WERI-Rb-1 (cell line): ENCODE data around the gene FUOM.

Experiments
- DNase-seq: peaks from one replicate; pipeline ENCODE4 v3.0.0-alpha.2; 2020
- H3K27ac ChIP-seq: fragments of 250-450 bp; sonication (Bioruptor Pico); 2 replicates; pipeline ENCODE4 v1.5.1; 2020; ENCODE audit warnings: mild to moderate bottlenecking, moderate library complexity
- H3K27me3 ChIP-seq: fragments of 250-450 bp; sonication (Bioruptor Pico); 2 replicates; pipeline ENCODE4 v1.5.1; 2021; ENCODE audit warnings: mild to moderate bottlenecking, low read depth, moderate library complexity; ENCODE audit not compliant: insufficient read depth, severe bottlenecking
- H3K36me3 ChIP-seq: fragments of 250-450 bp; sonication (Bioruptor Pico); 2 replicates; pipeline ENCODE4 v1.5.1; 2020; ENCODE audit warnings: mild to moderate bottlenecking, moderate library complexity
- H3K4me3 ChIP-seq: 2 replicates; pipeline ENCODE4 v1.5.1; 2011; ENCODE audit warnings: low read depth, mild to moderate bottlenecking, control low read depth, low read length
- H3K9me3 ChIP-seq: fragments of 250-450 bp; sonication (Bioruptor Pico); 2 replicates; pipeline ENCODE4 v1.5.1; 2021; ENCODE audit warnings: mild to moderate bottlenecking, moderate library complexity; ENCODE audit not compliant: severe bottlenecking
- CTCF ChIP-seq: IDR thresholded peaks from 2 replicates; pipeline ENCODE4 v1.5.1; 2011; ENCODE audit warnings: low read depth, mild to moderate bottlenecking, control low read depth, inconsistent platforms, low read length

FUOM gene

GRCh38 chr10:133353202-133353959 is 4.4 kb downstream of the FUOM start:
- no peaks in the 10 kb centered on the region for H3K36me3 ChIP-seq
- no peak for DNase-seq
- H3K9me3 ChIP-seq: no peaks in the 10 kb centered on the region
- no peak overlapping the region for H3K27ac ChIP-seq
- TF ChIP-seq CTCF: no peak
- no peaks in the 10 kb centered on the region for H3K27me3 ChIP-seq
- no peak overlapping the region for H3K4me3 ChIP-seq

- H3K9me3 ChIP-seq: no peaks in the 10 kb centered on the region
- H3K4me3 ChIP-seq: no peak overlapping the region
- DNase-seq: no peak
- H3K27ac ChIP-seq: no peak overlapping the region
- TF ChIP-seq CTCF: no peak; the same call in 1 of the 2 replicates
- H3K27me3 ChIP-seq: no peaks in the 10 kb centered on the region
- no peaks in the 10 kb centered on the region for H3K36me3 ChIP-seq
Observed at GRCh38 chr10:133351408-133352318, 6.2 kb downstream of the FUOM start.

- no peak overlapping the region for H3K4me3 ChIP-seq
- H3K27me3 ChIP-seq: no peaks in the 10 kb centered on the region
- no peaks in the 10 kb centered on the region for H3K36me3 ChIP-seq
- no peak for DNase-seq
- no peak for TF ChIP-seq CTCF
- H3K27ac ChIP-seq: no peak overlapping the region
- H3K9me3 ChIP-seq: no peaks in the 10 kb centered on the region
Observed at GRCh38 chr10:133350950-133351329, 6.9 kb downstream of the FUOM start.

- Histone ChIP-seq H3K4me3 (no peak overlapping the region), H3K27ac (no peak overlapping the region), H3K9me3 (no peaks in the 10 kb centered on the region), H3K36me3 (no peaks in the 10 kb centered on the region), H3K27me3 (no peaks in the 10 kb centered on the region)
- TF ChIP-seq CTCF: no peak
- no peak for DNase-seq
Observed at GRCh38 chr10:133350283-133350949, 7.4 kb downstream of the FUOM start.

GRCh38 chr10:133349577-133350011 is 8.2 kb downstream of the FUOM start:
- H3K36me3 ChIP-seq: no peaks in the 10 kb centered on the region
- H3K9me3 ChIP-seq: no peaks in the 10 kb centered on the region
- no peak overlapping the region for H3K27ac ChIP-seq
- H3K4me3 ChIP-seq: no peak overlapping the region
- H3K27me3 ChIP-seq: no peaks in the 10 kb centered on the region
- TF ChIP-seq CTCF: no peak
- DNase-seq: no peak
